Astrocyte (in vitro differentiated cells and primary cell): ENCODE results near the gene KRTAP19-7.

Source experiments
- CTCF ChIP-seq: IDR thresholded peaks from 2 replicates; pipeline ENCODE4 v1.5.1; 2011; ENCODE audit warnings: low read depth, mild to moderate bottlenecking, inconsistent platforms, low read length, moderate library complexity; ENCODE audit not compliant: insufficient read depth
- EZH2 ChIP-seq: IDR thresholded peaks from 2 replicates; pipeline ENCODE4 v1.6.1; 2012; ENCODE audit warnings: mild to moderate bottlenecking, low read length, inconsistent platforms; ENCODE audit not compliant: insufficient read depth

GRCh38 chr21:30561264-30561895 is at the start of gene KRTAP19-7:
- no peak for TF ChIP-seq CTCF
- TF ChIP-seq EZH2: no peak
